ENCODE data around the gene LTA.

GRCh38 chr6:31580438-31580740, 8.3 kb downstream of the LTA start:
- TF ChIP-seq CTCF (IDR thresholded peaks at IDR 0.05), result no peak
- TF ChIP-seq POLR2A (IDR thresholded peaks at IDR 0.05), result no peak
- TF ChIP-seq EP300 (IDR thresholded peaks at IDR 0.05), result no peak

Measured in upper lobe of left lung (tissue), 4 donors.